DND-41 (cell line): ENCODE data around the gene CYP4F3.

Experiments
- ATAC-seq: fragments of 200-7000 bp; cut with Tn5 transposase; 3 replicates; pipeline ENCODE4 v1.9.1; 2021; ENCODE audit warnings: low read depth; ENCODE audit not compliant: insufficient read depth
- DNase-seq: peaks from one replicate; pipeline ENCODE4 v3.0.0-alpha.2; 2020
- H2AFZ ChIP-seq: 2 replicates; pipeline ENCODE4 v1.6.0; 2012; ENCODE audit warnings: low read depth, low read length
- H3K27ac ChIP-seq: 2 replicates; pipeline ENCODE4 v1.5.1; 2012; ENCODE audit warnings: low read length, inconsistent platforms
- H3K27me3 ChIP-seq: fragments of 200-600 bp; sonication (generic); 2 replicates; pipeline ENCODE4 v1.6.0; 2012; ENCODE audit warnings: low read length, mild to moderate bottlenecking, inconsistent platforms; ENCODE audit not compliant: insufficient read depth, poor library complexity
- H3K36me3 ChIP-seq: 2 replicates; pipeline ENCODE4 v1.5.1; 2012; ENCODE audit warnings: low read length, inconsistent platforms; ENCODE audit not compliant: insufficient read depth
- H3K4me1 ChIP-seq: 2 replicates; pipeline ENCODE4 v1.5.1; 2012; ENCODE audit warnings: mild to moderate bottlenecking, low read length; ENCODE audit not compliant: insufficient read depth
- H3K4me2 ChIP-seq: 2 replicates; pipeline ENCODE4 v1.6.0; 2012; ENCODE audit warnings: mild to moderate bottlenecking, moderate library complexity, low read length, inconsistent platforms; ENCODE audit not compliant: insufficient read depth
- H3K4me3 ChIP-seq, 2 experiments: fragments of 200-600 bp in 1 of 2; shearing (Covaris generic) in 1 of 2; 2 replicates each; pipeline ENCODE4 v1.5.1; 2012 to 2016; ENCODE audit warnings: inconsistent platforms in 2 of 2, low read length in 2 of 2, mild to moderate bottlenecking in 2 of 2, low read depth in 1 of 2, moderate library complexity in 1 of 2
- H3K79me2 ChIP-seq: 2 replicates; pipeline ENCODE4 v1.6.0; 2012; ENCODE audit warnings: low read length, inconsistent platforms; ENCODE audit not compliant: insufficient read depth
- H3K9ac ChIP-seq: 2 replicates; pipeline ENCODE4 v1.6.0; 2012; ENCODE audit warnings: low read depth, mild to moderate bottlenecking, inconsistent platforms, low read length, moderate library complexity
- H3K9me3 ChIP-seq: 2 replicates; pipeline ENCODE4 v1.5.1; 2012; ENCODE audit warnings: low read length, moderate library complexity, mild to moderate bottlenecking, inconsistent platforms; ENCODE audit not compliant: insufficient read depth, severe bottlenecking
- H4K20me1 ChIP-seq: 2 replicates; pipeline ENCODE4 v1.6.0; 2012; ENCODE audit warnings: low read length; ENCODE audit not compliant: insufficient read depth
- CTCF ChIP-seq: IDR thresholded peaks from 2 replicates; pipeline ENCODE4 v1.5.1; 2012; ENCODE audit warnings: borderline replicate concordance, low read length, moderate library complexity, mild to moderate bottlenecking; ENCODE audit not compliant: poor library complexity, severe bottlenecking; ENCODE audit errors: extremely low read depth
- EZH2 ChIP-seq: IDR thresholded peaks from 3 replicates; pipeline ENCODE4 v1.6.1; 2012; ENCODE audit warnings: borderline replicate concordance, low read depth, mild to moderate bottlenecking, moderate library complexity, low read length, inconsistent platforms; ENCODE audit not compliant: severe bottlenecking

The CYP4F3 gene

GRCh38 chr19:15629003-15629880, 11.5 kb upstream of the CYP4F3 start:
- Histone ChIP-seq H3K9me3 (no peaks in the 10 kb centered on the region), H2AFZ (no peak overlapping the region), H3K27ac (no peak overlapping the region), H3K36me3 (no peaks in the 10 kb centered on the region), H3K27me3 (no peaks in the 10 kb centered on the region), H3K4me1 (no peaks in the 10 kb centered on the region), H3K4me2 (no peak overlapping the region), H3K4me3 (no peak overlapping the region), H3K9ac (no peak overlapping the region), H4K20me1 (no peaks in the 10 kb centered on the region; the same call in 1 of the 2 replicates), H3K79me2 (no peaks in the 10 kb centered on the region)
- DNase-seq (peak; percentile 80), ATAC-seq (peak; percentile 93)
- TF ChIP-seq CTCF (peak; percentile 99), EZH2 (no peak)

- TF ChIP-seq EZH2: no peak
- peak; percentile 67 for TF ChIP-seq CTCF
- no peak overlapping the region for H3K4me3 ChIP-seq
- H3K9me3 ChIP-seq: no peaks in the 10 kb centered on the region
- no peaks in the 10 kb centered on the region for H3K27me3 ChIP-seq
- peak; percentile 81 for ATAC-seq
- H3K4me2 ChIP-seq: no peak overlapping the region
- no peaks in the 10 kb centered on the region for H3K79me2 ChIP-seq
- DNase-seq: peak; percentile 68
- no peak overlapping the region for H3K27ac ChIP-seq
- H3K4me1 ChIP-seq: no peaks in the 10 kb centered on the region
- no peaks in the 10 kb centered on the region for H3K36me3 ChIP-seq
- no peak overlapping the region for H2AFZ ChIP-seq
- no peaks in the 10 kb centered on the region; the same call in 1 of the 2 replicates for H4K20me1 ChIP-seq
- H3K9ac ChIP-seq: no peak overlapping the region
These were observed 8.9 kb upstream of the CYP4F3 start for GRCh38 chr19:15631817-15632216.

- Histone ChIP-seq H3K9me3 (no peaks in the 10 kb centered on the region), H2AFZ (no peak overlapping the region)
These were observed 7.4 kb upstream of the CYP4F3 start for GRCh38 chr19:15633082-15633835.

More at GRCh38 chr19:15633082-15633835, 7.4 kb upstream of the CYP4F3 start:
- TF ChIP-seq EZH2 (no peak), CTCF (no peak)
- no peaks in the 10 kb centered on the region for H3K4me1 ChIP-seq
- no peak overlapping the region for H3K27ac ChIP-seq
- H3K27me3 ChIP-seq: no peaks in the 10 kb centered on the region
- H3K4me2 ChIP-seq: no peak overlapping the region
- no peak for DNase-seq
- H4K20me1 ChIP-seq: no peaks in the 10 kb centered on the region; the same call in 1 of the 2 replicates
- H3K79me2 ChIP-seq: no peaks in the 10 kb centered on the region
- H3K36me3 ChIP-seq: no peaks in the 10 kb centered on the region
- H3K4me3 ChIP-seq: no peak overlapping the region
- H3K9ac ChIP-seq: no peak overlapping the region
- no peak for ATAC-seq
